ENCODE results near the gene TBL1Y.
"Not testable (repeated sequence)": the region's sequence is repeated elsewhere in the genome, so short reads cannot be mapped to it uniquely, and the experiment has no call there.

Gene TBL1Y

DNA sequence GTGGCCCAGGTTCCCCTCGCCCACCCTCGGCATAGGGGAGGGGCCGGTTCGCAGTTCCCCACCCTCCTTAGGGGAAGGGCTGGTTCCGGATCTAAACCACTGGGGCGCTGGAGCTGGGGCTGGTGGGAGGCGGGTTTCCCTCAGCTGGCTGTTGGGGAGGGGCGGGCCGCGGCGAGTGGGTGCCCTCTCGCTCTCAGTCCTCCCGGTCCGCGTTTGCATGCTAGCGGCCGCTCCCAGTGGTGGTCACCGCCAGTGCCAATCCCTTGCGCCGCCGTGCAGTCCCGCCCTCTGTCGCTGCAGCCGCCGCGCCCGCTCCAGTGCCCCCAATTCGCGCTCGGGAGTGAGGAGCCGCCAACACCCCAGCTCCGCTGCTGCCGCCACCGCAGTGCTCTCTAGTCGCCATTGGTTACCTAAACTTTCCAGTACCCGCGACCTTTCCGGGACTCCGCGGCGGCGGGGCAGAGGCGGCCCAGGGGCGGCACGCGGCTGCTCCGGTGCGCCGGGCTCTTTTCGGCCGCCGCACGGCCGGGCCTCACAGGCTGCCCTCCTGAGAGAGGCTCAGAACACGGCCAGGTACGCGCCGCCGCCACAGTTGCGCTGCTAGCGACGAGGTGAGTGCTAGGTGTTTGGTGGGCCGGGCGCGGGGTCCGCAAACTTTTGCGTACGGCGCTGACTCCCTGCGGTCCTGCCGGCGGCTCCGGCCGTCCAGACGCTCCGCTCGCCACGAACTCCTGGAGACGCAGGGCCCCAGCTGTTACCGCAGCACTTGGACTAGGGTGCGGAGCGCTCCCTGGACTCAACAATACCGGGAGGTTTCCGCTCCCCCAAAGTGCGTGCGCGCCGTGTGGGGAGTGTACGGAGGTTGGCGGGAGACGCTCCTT is at the start of gene TBL1Y:
Gene TBL1Y, plus strand, starts transcription at position 326 of the 881 bp plus-strand sequence. CDS start 114,388 bp downstream, outside the sequence.
- no peak for DNase-seq (ENCODE audit: low read depth)

- DNase-seq (ENCODE audit: low read depth) = no peak
Observed at GRCh38 chrY:6894496-6894895, 16.0 kb upstream of the TBL1Y start.

GRCh38 chrY:6895236-6895635 is 15.3 kb upstream of the TBL1Y start:
- no peak for DNase-seq (ENCODE audit: low read depth)

DNA sequence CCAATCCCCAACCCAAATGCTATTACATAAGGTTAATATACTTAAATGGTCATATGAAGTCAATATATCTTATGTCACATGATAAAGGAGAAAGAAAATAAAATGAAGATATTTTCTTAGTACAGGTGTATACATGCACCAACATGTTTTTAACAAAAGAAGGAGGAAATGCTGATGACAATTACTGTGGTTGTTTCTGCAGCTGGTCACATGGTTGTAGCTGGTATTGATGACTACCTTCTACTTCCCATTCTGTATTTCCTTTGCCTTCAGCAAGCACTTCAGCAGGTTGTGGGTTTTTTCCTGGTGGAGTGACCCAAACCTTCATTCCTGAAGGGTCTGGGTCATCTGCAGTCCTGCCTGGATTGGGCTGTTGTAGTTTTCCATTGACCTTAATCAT is 8.4 kb upstream of the TBL1Y start:
- not testable (repeated sequence) for DNase-seq (ENCODE audit: low read depth)

- DNase-seq (ENCODE audit: low read depth) = no peak
Observed at GRCh38 chrY:6907591-6907990, 2.9 kb upstream of the TBL1Y start.

DNA sequence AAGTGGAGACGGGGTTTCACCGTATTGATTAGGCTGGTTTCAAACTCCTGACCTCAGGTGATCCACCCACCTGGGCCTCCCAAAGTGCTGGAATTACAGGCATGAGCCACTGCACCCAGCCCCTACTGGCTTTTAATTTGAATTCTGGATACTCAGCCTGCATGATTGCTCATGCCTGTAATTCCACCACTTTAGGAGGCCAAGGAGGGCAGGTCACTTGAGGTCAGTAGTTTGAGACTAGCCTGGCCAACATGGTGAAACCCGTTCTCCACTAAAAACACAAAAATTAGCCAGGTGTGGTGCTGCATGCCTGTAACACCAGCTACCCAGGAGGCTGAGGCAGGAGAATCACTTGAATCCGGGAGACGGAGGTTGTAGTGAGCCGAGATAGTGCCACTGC is 2.5 kb upstream of the TBL1Y start:
- DNase-seq (ENCODE audit: low read depth) = not testable (repeated sequence)

DNA sequence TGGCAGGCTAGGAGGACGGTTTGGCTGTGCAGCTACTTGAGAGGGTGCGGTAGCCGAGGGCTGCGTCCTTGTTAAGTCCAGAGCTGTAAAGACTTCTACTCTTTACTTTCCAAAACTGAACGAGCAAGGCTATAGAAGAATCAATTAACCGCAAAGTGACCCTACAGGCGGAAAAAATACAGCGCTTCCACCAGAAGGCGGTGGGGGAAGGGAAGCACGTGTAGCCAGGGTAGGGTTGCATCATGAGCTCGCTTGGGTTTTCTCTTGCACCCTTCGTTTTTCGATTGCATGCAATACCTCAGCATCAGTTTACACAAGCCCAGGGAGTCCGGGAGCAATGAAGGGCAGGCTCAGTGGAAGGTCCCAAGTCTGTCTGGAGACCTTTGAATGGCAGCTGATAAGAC is 1.4 kb upstream of the TBL1Y start:
- DNase-seq (ENCODE audit: low read depth) = no peak

GRCh38 chrY:6909856-6910255 is 641 bp upstream of the TBL1Y start:
- DNase-seq (ENCODE audit: low read depth) = no peak

DNA sequence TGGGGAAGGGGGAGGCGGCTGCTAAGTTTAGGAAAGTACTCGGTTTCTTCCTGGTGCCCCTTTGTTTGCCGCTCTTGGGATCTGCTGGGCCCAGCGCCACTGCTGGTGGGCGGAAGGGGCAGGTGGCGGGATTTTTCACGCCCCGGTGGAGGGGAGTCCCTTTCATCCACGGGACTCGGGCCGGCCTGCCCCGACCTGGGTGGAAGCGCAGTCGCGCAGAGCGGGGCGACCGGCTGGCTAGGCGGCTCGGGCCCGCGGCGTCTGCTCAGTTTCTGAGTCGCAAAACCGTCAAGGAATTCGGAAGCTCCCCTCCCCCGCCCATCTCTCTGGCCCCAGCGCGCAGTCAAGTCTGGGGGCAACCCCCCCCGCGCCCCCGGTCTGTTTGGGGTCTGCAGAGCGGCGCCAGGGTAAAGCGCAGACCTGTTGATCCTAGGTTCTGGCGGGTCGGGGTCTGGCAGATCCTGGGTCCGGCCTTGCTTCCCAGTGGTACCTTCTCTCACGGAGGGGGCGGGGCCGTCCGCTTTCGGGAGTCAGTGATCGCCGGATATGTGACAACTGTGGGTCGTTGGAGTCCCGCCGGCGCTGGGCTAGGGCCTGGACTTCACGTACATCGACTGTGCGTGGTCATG is 870 bp downstream of the TBL1Y start, which contains the start of gene AMELY:
Gene AMELY, minus strand, starts transcription at position 500 of the 629 bp plus-strand sequence. CDS start 39,144 bp downstream, outside the sequence.
- no peak for DNase-seq (ENCODE audit: low read depth)

DNA sequence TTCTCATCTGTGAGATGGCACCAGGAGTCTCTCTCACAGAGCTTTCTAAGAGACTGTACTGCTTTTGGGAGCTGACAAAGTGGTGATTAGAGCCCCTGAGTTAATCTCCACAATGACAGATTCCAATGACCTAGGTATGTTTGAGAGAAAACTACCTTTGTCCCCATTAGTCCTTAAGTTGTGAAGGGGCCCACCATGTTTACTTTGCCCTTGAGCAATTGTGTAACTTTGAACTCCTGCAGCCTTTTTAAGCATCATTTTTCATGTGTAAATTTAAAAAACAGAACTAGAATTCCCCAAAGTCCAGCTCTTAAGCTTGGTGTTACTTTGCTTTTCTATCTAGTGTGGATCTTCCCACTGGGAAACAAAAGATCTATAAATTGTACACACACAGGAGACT is 2.9 kb downstream of the TBL1Y start:
- DNase-seq (ENCODE audit: low read depth) = no peak

DNA sequence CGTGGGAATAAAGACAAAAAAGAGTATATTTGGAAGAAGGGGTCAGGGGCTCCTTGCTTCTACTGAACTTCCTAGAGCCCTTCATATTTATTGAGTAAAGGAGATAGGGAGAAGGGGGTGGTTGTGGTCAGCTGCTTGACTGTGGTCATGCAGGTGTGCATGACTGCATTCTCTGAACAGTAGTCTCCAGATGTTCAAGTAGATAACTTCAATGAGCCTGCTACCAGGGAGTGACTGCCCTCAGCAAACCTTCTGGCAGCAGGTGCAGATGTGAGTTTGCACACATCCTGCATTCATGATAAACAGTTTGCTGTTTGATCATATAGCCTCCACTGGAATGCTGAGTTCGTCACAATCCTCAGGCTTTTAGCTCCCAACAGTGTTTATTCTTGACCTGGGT is 10.6 kb downstream of the TBL1Y start:
- no peak for DNase-seq (ENCODE audit: low read depth)

DNA sequence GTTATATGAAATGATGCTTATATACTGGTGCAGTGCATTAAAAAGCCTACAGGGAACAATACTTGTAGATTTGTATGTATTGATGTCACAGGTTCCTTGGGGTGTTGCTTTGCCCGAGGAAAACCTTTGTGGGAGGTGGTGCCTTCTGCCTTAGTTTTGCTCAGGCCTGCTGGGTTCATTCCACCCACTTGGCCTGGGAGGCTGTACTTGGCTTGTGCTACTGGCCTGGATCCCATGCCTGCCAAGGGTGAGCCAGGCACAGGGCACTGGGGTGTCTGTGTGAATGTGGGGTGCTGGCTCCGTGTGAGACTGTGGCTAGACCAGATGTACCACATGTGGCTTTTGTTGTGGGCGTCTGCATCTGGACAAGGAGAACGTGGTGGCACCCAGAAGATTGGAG is 17.8 kb downstream of the TBL1Y start:
- no peak for DNase-seq (ENCODE audit: low read depth)

GRCh38 chrY:6929237-6929636 is 18.7 kb downstream of the TBL1Y start:
- no peak for DNase-seq (ENCODE audit: low read depth)

GRCh38 chrY:6931779-6932396 is 21.4 kb downstream of the TBL1Y start:
- no peak for DNase-seq (ENCODE audit: low read depth)

DNA sequence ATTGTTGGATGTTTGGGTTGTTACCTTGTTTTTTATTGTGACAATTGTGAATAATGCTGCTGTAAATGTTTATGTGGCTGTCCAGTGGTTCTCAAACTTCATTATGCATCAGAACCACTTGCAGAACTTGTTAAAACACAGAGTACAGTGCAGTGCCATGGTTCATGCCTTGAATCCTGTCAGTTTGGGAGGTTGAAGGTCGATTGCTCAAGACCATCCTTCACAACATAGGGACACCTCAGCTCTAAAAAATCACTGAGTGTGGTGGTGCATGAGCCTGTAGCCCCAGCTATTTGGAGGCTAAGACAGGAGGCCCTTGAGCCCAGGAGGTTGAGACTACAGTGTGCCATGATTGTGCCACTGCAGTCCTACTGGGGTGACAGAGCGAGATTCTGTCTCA is 25.0 kb downstream of the TBL1Y start:
- no peak for DNase-seq (ENCODE audit: low read depth)

- no peak for DNase-seq (ENCODE audit: low read depth)
Observed at GRCh38 chrY:6947695-6948094, 37.2 kb downstream of the TBL1Y start.

- no peak for DNase-seq (ENCODE audit: low read depth)
Observed at GRCh38 chrY:6948378-6948777, 37.9 kb downstream of the TBL1Y start.

GRCh38 chrY:6949947-6950346 is 39.5 kb downstream of the TBL1Y start:
- DNase-seq (ENCODE audit: low read depth) = no peak

DNA sequence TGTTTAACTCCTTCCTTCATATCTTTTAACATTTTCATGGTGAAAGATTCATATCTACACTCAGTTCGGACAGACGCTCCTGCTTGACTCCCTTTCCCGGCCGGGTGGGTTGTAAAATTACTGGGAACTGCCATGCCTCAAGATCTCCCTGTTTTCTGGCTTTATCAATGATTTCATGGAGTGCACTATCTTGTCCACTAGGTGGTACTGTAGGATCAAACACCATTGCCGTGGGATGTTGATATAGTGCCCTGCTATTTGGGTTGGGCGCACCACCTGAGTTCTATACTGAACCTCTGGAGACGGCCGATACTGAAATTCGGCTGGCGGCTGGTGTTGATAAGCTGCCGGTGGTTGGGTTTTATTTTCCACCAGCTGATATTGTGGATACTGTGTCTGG is 54.2 kb downstream of the TBL1Y start:
- DNase-seq (ENCODE audit: low read depth) = no peak

- DNase-seq (ENCODE audit: low read depth) = no peak
Observed at GRCh38 chrY:6966521-6966920, 56.0 kb downstream of the TBL1Y start.

DNA sequence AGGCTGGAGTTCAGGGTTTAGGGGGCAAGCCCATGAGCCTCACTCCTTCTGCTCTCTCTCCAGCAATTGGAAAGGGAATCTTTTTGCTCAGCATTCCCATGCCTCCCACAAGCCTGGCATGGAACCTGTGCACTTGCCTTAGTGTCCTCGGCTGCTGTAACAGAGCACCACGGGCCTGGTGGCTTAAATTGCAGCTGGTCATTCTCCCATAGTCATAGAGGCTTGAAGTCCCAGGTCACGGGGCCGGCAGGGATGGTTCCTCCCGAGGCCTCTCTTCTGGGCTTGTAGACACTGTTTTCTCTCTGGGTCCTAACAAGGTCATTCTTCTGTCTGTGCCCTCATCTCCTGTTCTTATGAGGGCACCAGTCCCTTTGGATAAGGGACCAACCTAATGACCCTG is 57.2 kb downstream of the TBL1Y start:
- DNase-seq (ENCODE audit: low read depth) = no peak

DNA sequence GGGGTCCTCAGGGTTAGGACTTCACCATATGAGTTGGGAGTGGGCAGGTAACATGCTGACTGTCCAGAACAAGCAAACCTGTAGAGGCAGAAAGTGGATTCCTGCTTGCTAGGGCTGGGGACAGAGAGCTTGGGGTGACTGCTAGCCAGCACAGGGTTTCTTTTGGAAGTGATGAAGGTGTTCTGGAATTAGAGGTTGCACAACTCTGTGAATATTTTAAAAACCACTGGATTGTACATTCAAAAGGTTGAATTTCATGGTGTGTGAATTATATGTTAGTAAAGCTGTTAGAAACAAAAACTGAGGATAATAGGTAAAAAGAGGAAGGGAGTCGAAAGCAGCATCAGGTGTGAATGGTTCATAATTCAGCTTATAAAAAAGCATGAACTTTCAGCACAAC is 57.7 kb downstream of the TBL1Y start:
- no peak for DNase-seq (ENCODE audit: low read depth)

GRCh38 chrY:6972271-6972887 is 61.9 kb downstream of the TBL1Y start:
- DNase-seq (ENCODE audit: low read depth) = no peak

All from non-pigmented ciliary epithelial cell (primary cell).